Right lobe of liver (tissue), 6 donors: Measurements from ENCODE around the gene SARS2. TPM values are rescaled to one million over a fixed set of nuclear protein-coding genes. Genes with fewer than 3 reads are reported as not detected.
A peak's percentile ranks its signal among the peaks of the same experiment; 100 is the strongest.
"Not testable (repeated sequence)": the region's sequence is repeated elsewhere in the genome, so short reads cannot be mapped to it uniquely, and the experiment has no call there.

Experiments
- ATAC-seq, 4 donors: fragments of 200-7000 bp; cut with Tn5 transposase; one replicate each; pipeline ENCODE4 v1.9.1; 2020; ENCODE audit warnings: mild to moderate bottlenecking in 4 of 4, moderate library complexity in 4 of 4
- DNase-seq, 3 donors: peaks; one replicate each; pipeline ENCODE4 v3.0.0-alpha.2; 2020
- H3K27ac ChIP-seq, 3 donors: fragments of 200-600 bp; one replicate each; pipeline ENCODE4 v1.8.0; 2022
- H3K27me3 ChIP-seq, 2 donors: fragments of 200-600 bp; one replicate each; pipeline ENCODE4 v1.8.0; 2022
- H3K36me3 ChIP-seq, 4 donors: fragments of 200-600 bp; sonication (generic) in 1 of 4; one replicate each; pipeline versions ENCODE4 v1.5.1 to v1.8.0; 2017 to 2022; ENCODE audit warnings: control low read depth in 1 of 4
- H3K4me1 ChIP-seq, 4 donors: fragments of 200-600 bp; sonication (generic) in 1 of 4; one replicate each; pipeline versions ENCODE4 v1.5.1 to v1.8.0; 2017 to 2022; ENCODE audit warnings: control low read depth in 1 of 4
- H3K4me3 ChIP-seq, 3 donors: fragments of 200-600 bp; one replicate each; pipeline ENCODE4 v1.8.0; 2022
- H3K9me3 ChIP-seq, 4 donors: fragments of 200-600 bp; sonication (generic) in 1 of 4; one replicate each; pipeline versions ENCODE4 v1.5.1 to v1.8.0; 2017 to 2022; ENCODE audit warnings: control low read depth in 1 of 4
- POLR2A ChIP-seq: fragments of 450-650 bp; IDR thresholded peaks from one replicate; pipeline ENCODE4 v1.6.1; 2017; ENCODE audit warnings: antibody characterized with exemption, mild to moderate bottlenecking
- WGBS: methylation state at CpG from one replicate; pipeline ENCODE4 v1.1.6; 2018; ENCODE audit warnings: low coverage, low lambda C conversion rate; ENCODE audit not compliant: insufficient coverage; ENCODE audit errors: missing lambda C conversion rate; 5-methylcytosine and 5-hydroxymethylcytosine counted together
- intact Hi-C, 2 donors: fragments of 100-400 bp; cut with DNase I; formaldehyde crosslinking; loops; one replicate each; pipeline versions ENCODE4 v1.11.2 to v1.14.1; 2022
- total RNA-seq, 6 experiments: library from RNA; depleted of rRNA in 2 of 6; stranded (reverse); fragments of >200 nt in 2 of 6; fragmentation: NEBNext Ultra II Directional in 3 of 6; extraction: Animal tissue kit (Norgen Biotek cat#: 25700) in 3 of 6; gene quantifications; one replicate each; pipeline versions ENCODE4 v1.1.0 to v1.2.4, GENCODE V29; 2016 to 2023
- TF ChIP-seq, protein P1 (sequence below), 4 donors: fragments of 200-600 bp in 3 of 4; fragments of 450-650 bp in 1 of 4; IDR thresholded peaks; one replicate each; pipeline versions ENCODE4 v1.5.1 to v1.8.0; 2016 to 2022; ENCODE audit warnings: antibody characterized with exemption in 4 of 4, mild to moderate bottlenecking in 2 of 4
- donor health status: DM: no; HTN: yes; CAD: no.
- donor health status: DM: no; HTN: no; CAD: no.
- donor health status: DM: no; HTN: no; CAD: no.
- donor health status: DM: no; HTN: yes; CAD: no.
- donor health status: DM: no; HTN: yes; CAD: no.

Gene SARS2
- total RNA-seq, 6 experiments from 2014 or later, result 10.6 to 26.5 (median 18.7) TPM

DNA sequence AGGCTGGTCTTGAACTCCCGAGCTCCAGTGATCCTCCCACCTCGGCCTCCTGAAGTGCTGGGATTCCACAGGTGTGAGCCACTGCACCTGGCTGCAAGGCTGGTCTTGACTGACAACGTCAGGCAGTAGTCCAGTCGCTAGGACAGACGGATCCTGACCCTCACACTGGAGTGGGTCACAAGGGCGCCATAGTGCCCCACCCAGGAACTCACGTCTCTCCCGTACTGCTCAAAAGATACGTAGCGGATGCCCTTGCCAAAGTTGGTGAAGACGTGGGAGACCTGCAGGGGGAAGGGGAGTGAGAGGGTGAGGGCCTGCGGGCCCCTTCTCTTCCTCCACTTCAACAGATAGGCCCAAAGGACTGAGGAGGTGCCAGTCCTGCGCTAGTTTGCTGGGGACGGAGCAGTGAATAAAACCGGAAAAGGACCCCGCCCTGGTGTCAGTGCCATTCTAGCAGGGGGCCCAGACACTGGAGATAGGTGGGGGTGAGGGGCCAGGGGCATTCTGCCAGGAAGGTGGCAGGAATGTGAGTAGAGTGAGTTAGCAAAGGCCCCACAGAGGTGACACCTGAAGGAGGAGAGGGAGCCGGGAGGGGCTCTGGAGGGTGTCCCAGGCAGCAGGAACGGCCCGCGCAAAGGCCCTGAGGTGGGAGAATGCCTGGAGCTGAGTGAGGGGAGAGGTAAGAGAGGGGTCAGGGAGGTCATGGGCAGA lies 12.1 kb upstream of the SARS2 start:
- TF ChIP-seq POLR2A, result no peak
- TF ChIP-seq, protein P1, sequence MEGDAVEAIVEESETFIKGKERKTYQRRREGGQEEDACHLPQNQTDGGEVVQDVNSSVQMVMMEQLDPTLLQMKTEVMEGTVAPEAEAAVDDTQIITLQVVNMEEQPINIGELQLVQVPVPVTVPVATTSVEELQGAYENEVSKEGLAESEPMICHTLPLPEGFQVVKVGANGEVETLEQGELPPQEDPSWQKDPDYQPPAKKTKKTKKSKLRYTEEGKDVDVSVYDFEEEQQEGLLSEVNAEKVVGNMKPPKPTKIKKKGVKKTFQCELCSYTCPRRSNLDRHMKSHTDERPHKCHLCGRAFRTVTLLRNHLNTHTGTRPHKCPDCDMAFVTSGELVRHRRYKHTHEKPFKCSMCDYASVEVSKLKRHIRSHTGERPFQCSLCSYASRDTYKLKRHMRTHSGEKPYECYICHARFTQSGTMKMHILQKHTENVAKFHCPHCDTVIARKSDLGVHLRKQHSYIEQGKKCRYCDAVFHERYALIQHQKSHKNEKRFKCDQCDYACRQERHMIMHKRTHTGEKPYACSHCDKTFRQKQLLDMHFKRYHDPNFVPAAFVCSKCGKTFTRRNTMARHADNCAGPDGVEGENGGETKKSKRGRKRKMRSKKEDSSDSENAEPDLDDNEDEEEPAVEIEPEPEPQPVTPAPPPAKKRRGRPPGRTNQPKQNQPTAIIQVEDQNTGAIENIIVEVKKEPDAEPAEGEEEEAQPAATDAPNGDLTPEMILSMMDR (IDR thresholded peaks at IDR 0.05), result no peak
- WGBS, result 85% methylated on average over 10 of the region's 20 CpGs
- DNase-seq (peak in 2 of 3 donors; percentile 15 to 21), ATAC-seq (peak in 3 of 4 donors; percentile 25 to 28 (median 27))
- Histone ChIP-seq H3K36me3 (peaks cover 0 to 6% (median 2%) of the 10 kb centered on the region in 4 donors), H3K27me3 (no peaks in the 10 kb centered on the region), H3K9me3 (no peaks in the 10 kb centered on the region), H3K4me3 (no peak overlapping the region), H3K4me1 (no peaks in the 10 kb centered on the region), H3K27ac (no peak overlapping the region)
- intact Hi-C loops, result no loop called here

DNA sequence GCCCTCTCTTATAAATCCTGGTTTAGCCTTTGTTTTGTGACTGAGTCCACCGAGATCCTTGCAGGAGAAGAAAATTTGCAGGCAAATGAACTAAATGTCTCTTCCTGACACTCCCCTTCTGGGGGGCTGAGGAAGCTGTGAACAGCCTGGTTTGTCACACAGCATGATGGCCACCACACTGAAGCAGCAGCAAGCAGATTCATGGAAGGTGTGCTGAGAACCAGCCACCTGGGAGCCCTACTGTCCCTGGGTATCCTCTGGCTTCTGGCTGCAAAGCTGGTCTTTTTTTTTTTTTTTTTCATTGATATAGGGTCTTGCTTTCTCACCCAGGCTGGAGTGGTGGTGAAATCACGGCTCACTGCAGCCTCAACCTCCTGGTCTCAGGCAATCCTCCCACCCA lies 11.4 kb upstream of the SARS2 start:
- 94% methylated on average over 2 of the region's 2 CpGs for WGBS
- peaks cover 0 to 6% (median 2%) of the 10 kb centered on the region in 4 donors for H3K36me3 ChIP-seq
- H3K27me3 ChIP-seq, result no peaks in the 10 kb centered on the region
- ATAC-seq (no peak), DNase-seq (peak in 2 of 3 donors; percentile 2 to 10)
- H3K4me1 ChIP-seq, result no peaks in the 10 kb centered on the region
- intact Hi-C loops, result no loop called here
- no peak for TF ChIP-seq POLR2A
- TF ChIP-seq, protein P1 (IDR thresholded peaks at IDR 0.05), result no peak
- no peaks in the 10 kb centered on the region for H3K9me3 ChIP-seq
- H3K4me3 ChIP-seq, result no peak overlapping the region
- H3K27ac ChIP-seq, result no peak overlapping the region

DNA sequence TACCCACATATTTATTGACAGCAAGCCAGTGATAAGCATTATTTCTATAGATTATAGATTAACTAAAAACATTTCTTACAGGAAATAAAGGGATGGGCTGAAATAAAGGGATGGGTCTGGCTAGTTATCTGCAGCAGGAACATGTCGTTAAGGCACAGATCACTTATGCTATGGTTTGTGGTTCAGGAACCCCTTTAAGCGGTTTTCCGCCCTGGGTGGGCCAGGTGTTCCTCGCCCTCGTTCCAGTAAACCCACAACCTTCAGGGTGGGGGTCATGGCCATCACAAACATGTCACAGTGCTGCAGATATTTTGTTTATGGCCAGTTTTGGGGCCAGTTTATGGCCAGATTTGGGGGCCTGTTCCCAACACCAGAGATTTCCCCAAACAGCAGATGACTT lies 10.9 kb upstream of the SARS2 start:
- H3K4me3 ChIP-seq, intact Hi-C loops, H3K27me3 ChIP-seq, ATAC-seq, H3K36me3 ChIP-seq, H3K9me3 ChIP-seq, H3K4me1 ChIP-seq, H3K27ac ChIP-seq: not testable (repeated sequence)
- DNase-seq, result peak in 1 of 3 donors; percentile 9
- WGBS, result 58% methylated on average over 3 of the region's 5 CpGs

DNA sequence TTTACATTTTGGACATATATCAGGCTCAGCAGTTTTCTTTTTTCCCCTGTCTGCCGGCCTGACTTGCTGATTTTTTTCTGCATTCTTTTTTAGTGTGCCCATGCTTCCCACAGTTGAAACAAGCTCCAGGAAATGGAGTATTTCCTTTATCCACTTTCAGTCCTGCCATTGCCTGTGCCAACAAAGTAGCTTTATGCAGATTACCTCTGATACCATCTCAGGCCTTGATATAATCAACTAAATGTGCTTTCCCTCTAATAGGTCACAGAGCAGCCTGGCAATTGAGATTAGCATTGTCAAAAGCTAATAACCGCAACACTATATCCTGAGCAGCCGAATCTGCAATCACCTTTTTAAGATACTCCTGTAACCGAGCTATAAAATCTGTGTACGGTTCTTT lies 9.4 kb upstream of the SARS2 start:
- H3K4me1 ChIP-seq, result peaks cover 0 to 12% (median 0%) of the 10 kb centered on the region in 4 donors
- ATAC-seq (no peak), DNase-seq (no peak)
- TF ChIP-seq, protein P1 (IDR thresholded peaks at IDR 0.05), result no peak
- no peak overlapping the region for H3K4me3 ChIP-seq
- 64% methylated on average over 5 of the region's 5 CpGs for WGBS
- intact Hi-C loops, result no loop called here
- no peak overlapping the region for H3K27ac ChIP-seq
- H3K27me3 ChIP-seq, result no peaks in the 10 kb centered on the region
- H3K36me3 ChIP-seq, result peaks cover 0 to 4% (median 0%) of the 10 kb centered on the region in 4 donors
- H3K9me3 ChIP-seq, result no peaks in the 10 kb centered on the region

DNA sequence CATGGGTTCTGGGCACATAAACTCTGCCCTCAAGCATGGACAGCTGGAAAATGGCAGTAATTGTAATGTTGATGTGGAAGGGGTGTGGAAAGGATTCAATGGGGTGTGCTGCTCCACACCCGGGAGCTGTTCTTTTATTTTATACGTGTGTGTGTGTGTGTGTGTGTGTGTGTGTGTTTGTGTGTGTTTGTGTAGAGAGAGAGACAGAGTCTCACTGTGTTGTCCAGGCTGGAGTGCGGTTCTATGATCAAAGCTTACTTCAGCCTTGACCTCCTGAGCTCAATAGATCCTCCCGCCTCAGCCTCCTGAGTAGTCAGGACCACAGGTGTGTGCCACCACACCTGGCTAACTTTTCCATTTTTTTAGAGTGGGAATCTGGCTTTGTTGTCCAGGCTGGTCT lies 3.0 kb upstream of the SARS2 start:
- H3K4me3 ChIP-seq, result no peak overlapping the region
- ATAC-seq (no peak), DNase-seq (no peak)
- TF ChIP-seq, protein P1 (IDR thresholded peaks at IDR 0.05), result no peak
- no peak for TF ChIP-seq POLR2A
- H3K27me3 ChIP-seq, result no peaks in the 10 kb centered on the region
- H3K36me3 ChIP-seq, result peaks cover 0 to 3% (median 0%) of the 10 kb centered on the region in 4 donors
- WGBS, result 51% methylated on average over 2 of the region's 4 CpGs
- intact Hi-C loops, result no loop called here
- H3K9me3 ChIP-seq, result no peaks in the 10 kb centered on the region
- peaks cover 0 to 37% (median 3%) of the 10 kb centered on the region in 4 donors for H3K4me1 ChIP-seq
- H3K27ac ChIP-seq, result no peak overlapping the region
